T-helper 22 cell (primary cell): Measurements from ENCODE around the gene CALN1.

Experiments
- DNase-seq: peaks from one replicate; pipeline ENCODE4 v3.0.0-alpha.2; 2020; ENCODE audit warnings: low read depth

CALN1 gene

DNA sequence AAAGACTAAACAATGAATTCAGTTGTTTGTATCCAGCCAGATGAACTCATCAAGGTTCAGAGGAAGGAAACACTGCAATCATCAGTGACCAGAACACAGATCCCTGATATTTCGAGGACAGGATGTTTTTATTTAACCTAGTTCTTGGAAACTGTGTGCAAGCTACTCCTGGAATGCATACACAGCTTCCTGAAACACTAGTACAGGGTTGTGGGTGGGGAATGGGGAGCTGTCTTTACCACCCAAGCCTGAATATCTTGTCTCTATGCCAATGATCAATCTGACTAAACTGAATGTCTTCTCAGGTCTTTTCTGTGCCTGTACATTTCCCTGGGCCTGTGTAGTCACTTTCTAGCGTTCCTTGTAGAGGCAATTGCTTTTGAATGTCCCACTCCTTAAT is 374.6 kb downstream of the CALN1 start:
- DNase-seq = no peak

DNA sequence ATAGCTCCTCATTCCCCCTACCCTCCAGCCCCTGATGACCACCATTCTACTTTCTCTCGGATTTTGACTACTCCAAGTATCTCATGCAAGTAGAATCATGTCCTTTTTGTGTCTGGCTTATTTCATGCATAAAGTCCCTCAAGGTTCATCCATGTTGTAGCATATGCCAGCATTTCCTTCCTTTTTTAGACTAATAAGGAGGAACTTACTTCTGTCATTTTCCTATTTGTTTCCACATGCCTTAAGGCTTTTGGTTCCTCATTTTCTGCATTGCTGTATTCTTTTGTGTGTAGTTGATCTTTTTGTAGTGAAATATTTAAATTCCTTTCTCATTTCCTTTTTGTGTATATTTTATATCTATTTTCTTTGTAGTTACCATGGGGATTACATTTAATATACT is 376.9 kb downstream of the CALN1 start:
- DNase-seq = no peak

DNA sequence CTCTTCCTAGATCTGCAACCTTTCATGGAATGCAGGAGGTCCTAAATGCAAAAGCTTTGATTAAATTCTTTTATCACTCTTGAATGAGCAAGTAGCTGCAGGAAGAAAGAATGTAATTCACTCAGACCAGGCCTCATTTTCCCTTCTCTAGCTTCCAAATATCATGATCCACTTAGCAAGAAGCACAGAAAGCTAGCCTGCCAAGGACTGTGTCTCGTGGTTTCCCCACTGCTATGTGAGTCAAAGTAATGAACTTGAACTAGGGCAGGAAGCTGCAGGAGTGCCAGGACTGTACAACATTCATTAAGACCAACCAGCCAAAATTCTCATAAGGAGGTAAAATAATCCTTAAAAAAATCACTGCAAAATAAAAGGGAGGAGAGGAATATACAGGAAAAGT is 379.2 kb downstream of the CALN1 start:
- no peak for DNase-seq

- no peak for DNase-seq
These were observed 381.0 kb downstream of the CALN1 start for GRCh38 chr7:72030994-72031667.

DNA sequence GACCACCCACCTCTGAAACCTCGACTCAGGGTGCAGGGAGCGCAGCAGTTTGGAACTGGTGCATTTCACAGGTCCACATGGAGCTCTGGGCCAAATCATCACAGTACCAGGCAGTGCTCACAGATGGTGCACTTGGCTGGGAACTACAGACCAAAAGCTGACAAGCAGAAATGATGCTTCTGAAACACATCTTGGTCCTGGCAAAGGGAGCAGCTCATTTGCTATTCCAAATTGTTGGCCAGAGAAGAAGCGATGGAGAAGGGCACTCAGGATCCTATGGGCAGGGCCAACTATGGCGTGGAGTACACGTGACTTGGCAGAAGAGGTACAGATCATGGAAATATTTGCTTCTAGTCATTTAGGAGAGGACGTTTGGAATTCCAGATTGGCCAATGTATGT is 383.9 kb downstream of the CALN1 start:
- DNase-seq = no peak

GRCh38 chr7:72025381-72025960 is 386.7 kb downstream of the CALN1 start:
- DNase-seq = no peak

GRCh38 chr7:72023926-72024325 is 388.2 kb downstream of the CALN1 start:
- DNase-seq = no peak

- DNase-seq = no peak
These were observed 390.4 kb downstream of the CALN1 start for GRCh38 chr7:72021716-72022115.

- DNase-seq = no peak
These were observed 391.8 kb downstream of the CALN1 start for GRCh38 chr7:72020311-72020710.

DNA sequence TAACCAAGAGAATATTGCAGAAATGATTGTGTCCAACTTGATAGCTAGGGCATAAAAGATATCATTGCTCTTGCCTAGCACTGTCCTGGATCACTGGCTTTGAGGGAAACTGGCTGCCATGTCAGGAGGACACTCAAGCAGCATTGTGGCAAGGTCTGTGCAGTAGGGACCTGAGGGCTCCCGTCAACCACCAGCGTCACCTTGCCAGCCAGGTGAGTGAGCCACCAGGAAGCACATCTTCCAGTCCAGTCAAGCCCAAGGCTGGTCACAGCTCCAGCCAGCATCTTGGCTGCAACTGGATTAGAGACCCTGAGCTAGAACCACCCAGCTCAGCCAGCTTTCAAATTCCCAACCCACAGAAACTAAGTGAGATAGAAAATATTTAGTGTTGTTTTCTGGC is 392.7 kb downstream of the CALN1 start:
- DNase-seq = no peak

- DNase-seq = no peak
These were observed 394.4 kb downstream of the CALN1 start for GRCh38 chr7:72017756-72018155.

DNA sequence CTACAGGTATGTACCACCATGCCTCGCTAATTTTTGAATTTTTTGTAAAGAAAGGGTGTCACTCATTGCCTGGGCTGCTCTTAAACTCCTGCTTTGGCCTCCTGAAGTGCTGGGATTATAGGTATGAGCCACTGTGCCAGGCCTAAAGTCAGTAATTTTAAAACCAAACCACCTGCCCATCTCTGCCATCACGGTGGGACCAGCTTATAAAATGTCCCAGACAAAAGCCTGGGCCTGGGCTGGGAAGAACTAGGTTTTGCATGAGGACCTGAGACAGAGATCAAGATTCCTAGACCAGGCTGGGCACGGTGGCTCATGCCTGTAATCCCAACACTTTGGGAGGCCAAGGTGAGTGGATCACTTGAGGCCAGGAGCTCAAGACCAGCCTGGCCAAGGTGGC is 395.6 kb downstream of the CALN1 start:
- no peak for DNase-seq

GRCh38 chr7:72015136-72015535 is 397.0 kb downstream of the CALN1 start:
- DNase-seq = no peak

- no peak for DNase-seq
These were observed 405.1 kb downstream of the CALN1 start for GRCh38 chr7:72007018-72007417.

GRCh38 chr7:72003236-72003635 is 408.9 kb downstream of the CALN1 start:
- DNase-seq = no peak

- no peak for DNase-seq
These were observed 416.0 kb downstream of the CALN1 start for GRCh38 chr7:71996141-71996540.

DNA sequence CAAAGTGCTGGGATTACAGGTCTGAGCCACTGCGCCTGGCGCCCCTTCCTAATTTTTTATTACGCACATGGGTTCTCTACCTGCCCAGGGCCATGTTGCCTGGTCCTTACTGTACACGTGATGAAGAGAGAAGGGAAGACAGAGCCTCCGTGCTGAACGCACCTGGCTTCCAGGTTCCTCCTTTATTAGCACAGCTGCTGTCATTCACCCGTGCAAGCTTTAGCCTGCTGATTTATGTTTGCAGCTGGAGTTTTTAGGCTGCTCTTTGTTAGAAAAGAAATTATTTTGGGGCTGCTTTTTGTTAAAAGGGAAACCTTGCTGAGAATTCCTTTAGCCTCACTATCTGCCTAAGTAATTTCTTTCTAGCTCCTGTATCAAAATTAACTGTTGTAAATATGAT is 417.0 kb downstream of the CALN1 start:
- DNase-seq = no peak

GRCh38 chr7:71991586-71991985 is 420.6 kb downstream of the CALN1 start:
- DNase-seq = no peak

GRCh38 chr7:71990138-71990462 is 422.0 kb downstream of the CALN1 start:
- DNase-seq = no peak

DNA sequence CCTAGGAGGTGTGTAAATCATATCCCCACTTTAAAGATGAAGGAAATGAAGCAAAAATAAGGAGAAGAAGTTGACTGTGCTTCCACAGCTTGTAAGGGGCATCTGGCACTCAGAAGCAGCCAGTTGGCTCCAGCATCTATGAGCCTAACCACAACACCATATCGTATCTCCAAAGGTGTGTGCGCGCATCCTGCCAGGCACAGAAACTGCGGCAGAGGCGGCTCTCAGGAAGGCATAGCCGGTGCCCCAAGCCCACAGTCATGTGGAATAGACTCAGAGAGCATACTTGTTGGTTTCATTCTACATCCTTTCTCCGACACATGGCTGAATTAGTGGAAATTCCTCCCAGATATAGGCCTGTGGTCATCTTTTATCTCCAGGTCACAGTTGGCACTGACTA is 423.9 kb downstream of the CALN1 start:
- no peak for DNase-seq

DNA sequence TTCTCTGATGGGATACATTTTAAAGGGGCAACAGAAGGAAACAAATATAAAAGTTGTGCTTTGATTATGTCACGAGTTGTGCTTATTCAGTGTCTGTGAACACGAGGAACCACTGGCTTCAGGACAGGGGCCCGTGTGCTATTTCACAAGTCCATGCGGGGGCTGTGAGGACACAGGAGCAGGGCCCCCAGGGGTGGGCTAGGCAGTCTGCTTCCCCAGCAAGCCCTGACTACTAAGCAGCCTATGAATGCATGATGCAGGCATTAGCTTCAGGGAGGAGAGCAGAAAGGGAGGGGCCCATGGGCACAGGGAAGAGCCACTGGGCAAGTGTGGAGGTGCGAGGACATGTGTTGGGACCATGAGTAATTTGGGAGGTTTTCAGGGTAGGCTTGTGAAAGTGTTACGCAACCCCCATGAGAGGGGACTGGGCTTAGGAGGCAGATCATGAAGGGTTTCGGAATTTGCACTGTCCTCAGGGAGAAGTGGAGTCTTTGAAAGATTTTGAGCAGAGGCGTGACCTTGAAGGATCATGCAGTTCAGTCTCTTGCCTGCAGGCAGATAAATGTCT is 424.9 kb downstream of the CALN1 start:
- DNase-seq = no peak

GRCh38 chr7:71984348-71984747 is 427.8 kb downstream of the CALN1 start:
- DNase-seq = no peak

DNA sequence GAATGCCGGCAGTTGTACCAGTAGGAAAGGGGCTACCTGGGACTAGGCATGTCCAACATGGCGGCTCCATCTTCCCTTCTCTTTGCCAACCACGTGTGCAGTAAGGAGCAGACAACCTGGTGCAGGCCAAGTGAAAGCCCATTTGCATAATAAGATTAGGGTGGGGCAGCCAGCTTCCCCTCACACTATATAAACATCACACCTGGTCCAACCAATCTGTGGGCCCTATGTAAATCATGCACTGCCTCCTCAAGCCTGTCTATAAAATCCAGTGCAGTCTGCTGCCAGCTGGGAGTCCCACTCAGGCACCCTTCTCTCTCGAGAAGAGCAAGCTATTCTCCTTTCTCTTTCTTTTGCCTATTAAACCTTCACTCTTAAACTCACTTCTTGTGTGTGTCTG is 429.3 kb downstream of the CALN1 start:
- no peak for DNase-seq

DNA sequence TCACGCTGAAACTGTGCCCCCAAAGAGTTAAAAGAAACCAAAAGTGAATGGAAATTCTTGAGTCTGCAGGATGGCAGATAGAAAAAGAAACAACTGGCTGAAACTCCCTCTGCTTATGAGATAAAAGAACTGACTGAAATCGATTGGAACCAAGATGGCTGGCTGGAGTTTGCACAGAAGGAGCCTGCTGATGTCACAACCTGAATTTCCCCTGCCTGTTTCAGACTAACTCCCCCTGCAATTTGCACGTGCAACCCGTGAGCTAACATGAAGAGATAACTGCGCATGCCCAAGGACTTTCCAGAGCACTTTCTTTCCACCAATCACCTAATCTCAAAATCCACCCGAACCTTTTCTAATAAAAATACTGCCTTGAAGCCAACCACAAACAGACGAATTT is 435.5 kb downstream of the CALN1 start:
- no peak for DNase-seq
